ENCODE results near the gene HMOX2.

The HMOX2 gene

DNA sequence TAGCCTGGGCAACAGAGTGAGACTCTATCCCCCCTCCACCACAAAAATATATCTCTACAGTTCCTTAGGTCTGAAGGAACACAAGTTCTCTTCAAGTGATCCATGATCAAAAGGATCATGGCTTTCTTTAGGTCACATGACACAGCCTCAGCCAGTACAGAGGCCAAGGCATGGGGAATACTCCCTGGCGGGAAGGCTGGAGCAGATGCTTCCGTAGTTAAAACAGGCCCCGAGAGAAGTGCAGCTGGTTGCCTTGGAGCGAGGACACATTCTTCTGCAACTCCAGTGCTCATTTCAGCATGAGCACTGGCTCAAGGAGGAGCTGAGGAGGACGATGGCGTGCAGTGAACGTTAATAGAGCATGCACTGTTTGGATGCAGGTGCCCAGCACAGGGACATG is 48.9 kb downstream of the HMOX2 start:
- no peak for DNase-seq (ENCODE audit: low read depth)

- DNase-seq (ENCODE audit: low read depth): no peak
Measured at GRCh38 chr16:4525634-4526277, 49.6 kb downstream of the HMOX2 start.

DNA sequence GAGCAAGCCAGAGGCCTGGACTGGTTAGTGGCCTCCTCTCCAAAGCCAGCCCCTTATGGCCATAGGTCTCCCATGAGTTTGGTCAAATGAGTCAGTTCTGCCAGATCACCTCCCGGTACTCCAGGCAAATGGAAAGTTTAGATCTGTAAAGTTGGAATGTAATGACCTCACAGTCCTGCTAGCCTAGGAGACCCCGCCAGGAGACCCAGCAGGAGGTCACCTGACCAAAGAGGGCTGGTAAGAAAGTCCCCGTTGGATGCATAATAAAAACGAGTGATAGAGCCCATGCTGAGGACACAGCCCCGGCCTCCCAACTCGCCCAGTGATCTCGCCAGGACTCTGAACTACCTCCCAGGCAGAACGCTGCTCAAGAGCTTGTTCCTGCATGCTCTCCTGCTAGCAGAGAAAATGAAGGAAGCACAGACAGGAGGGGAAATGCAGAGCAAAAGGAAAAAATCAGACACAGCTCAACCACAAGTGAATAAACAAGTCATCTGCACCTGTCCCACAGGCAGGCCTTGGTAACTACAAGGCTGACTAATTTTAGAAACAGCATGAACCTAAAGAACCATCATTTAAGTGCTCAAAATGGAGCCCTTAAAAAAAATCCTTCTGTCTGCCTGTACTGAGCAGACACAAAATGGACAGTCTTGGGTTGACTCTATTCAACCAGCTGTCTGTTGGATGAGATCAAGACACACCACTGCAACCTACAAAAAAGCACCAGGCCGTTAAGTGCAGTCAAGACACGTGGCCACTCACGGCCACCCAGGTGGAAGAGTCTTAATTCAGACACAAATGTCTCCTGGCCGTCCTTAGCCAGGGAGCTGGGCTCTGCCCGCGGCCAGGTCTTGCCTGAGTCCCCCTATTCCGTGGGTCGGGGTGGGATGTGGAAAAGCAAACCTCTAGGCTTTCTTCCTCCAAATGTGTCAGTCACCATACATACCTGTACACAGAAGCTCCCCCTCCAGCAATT is 53.2 kb downstream of the HMOX2 start:
- no peak for DNase-seq (ENCODE audit: low read depth)

- no peak for DNase-seq (ENCODE audit: low read depth)
Measured at GRCh38 chr16:4531811-4532210, 55.6 kb downstream of the HMOX2 start.

DNA sequence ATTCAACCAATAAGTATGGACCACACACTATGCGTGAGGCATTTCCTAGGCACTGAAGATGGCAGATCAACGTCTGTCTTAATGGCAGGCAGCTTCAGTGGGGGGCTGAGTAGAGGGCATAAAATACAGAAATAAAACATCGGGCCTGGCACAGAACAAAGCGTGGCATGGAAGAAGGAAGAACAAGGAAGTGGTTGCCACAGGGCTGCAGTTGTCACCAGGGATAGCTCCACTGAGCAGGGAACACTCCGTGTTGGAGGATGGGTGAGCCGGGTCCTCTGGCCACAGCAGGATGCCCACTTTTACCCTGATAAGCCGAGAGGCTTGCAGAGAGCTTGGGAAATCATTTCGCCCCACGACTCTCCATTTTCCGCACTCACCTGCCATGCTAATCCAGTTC is 56.0 kb downstream of the HMOX2 start:
- DNase-seq (ENCODE audit: low read depth): no peak

GRCh38 chr16:4533490-4533889 is 57.3 kb downstream of the HMOX2 start:
- DNase-seq (ENCODE audit: low read depth): no peak

GRCh38 chr16:4534151-4534790 is 58.1 kb downstream of the HMOX2 start:
- no peak for DNase-seq (ENCODE audit: low read depth)

DNA sequence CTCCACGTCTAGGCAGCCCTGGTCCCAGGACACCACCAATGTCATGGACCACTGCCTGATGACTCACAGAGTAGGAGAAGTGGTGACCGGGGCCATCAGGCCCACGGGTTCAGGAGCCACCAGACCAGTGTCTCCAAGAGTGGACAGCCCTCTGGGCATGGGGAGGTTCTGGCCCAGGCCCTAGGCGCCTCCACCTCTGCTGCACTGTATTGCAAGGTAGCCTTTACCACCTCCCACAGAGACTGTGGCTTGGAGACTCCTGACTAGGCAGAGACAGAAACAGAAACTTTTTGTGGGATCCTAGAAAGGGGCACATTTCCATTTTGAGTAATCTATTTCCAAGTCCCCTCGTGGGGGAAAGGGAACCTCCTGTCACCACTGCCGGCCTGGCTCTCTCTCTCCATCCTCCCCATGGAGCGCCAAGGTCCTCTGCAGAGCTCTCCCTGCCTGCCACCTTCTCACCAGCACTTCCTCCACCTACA is 59.5 kb downstream of the HMOX2 start:
- DNase-seq (ENCODE audit: low read depth): no peak

GRCh38 chr16:4536391-4537106 is 60.4 kb downstream of the HMOX2 start:
- no peak for DNase-seq (ENCODE audit: low read depth)

DNA sequence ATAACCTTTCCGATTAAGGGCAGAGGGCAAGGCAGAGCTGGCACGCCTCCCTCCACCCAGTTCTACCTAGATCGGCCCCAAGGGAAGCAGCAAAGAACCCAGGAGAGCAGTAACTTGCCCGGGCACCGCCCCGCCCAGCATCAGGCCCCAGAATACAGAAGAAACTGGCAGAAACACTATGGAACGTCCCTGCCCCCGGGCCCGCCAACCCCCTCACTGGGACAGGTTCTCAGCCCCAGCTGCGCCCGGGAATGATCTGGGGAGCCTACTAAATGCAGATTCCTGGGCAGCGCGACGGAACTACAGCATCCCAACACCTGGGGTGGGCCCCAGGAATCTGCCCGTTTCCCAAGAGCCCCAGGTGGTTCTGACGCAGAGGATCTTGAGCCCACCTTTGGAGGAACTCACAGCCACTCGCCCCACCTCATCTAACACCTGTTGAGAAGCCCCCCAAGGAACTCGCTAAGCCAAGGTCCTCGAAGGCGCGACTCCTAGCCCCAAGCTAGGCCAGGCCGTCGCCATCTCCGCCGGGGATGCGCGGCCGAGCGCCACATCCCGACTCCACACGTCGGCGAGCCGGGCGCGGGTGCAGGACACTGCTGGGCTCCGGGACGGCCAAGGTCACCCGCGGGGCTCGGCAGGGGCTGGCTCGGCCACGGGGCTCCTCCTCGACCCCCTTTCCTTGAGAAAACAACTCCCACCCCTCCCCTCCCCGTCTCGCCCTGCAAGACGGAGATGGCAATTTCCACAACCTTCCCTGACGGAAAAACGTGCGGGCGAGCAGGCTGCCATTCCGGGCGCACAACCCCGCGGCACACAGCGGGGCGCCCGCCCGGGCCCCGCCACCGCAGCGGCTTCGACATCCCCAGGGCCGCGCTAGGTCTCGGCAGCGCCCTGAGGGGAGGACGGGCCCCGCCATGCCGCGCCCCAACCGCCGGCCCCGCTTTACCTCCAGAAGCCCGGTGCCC is 61.5 kb downstream of the HMOX2 start:
- no peak for DNase-seq (ENCODE audit: low read depth)

DNA sequence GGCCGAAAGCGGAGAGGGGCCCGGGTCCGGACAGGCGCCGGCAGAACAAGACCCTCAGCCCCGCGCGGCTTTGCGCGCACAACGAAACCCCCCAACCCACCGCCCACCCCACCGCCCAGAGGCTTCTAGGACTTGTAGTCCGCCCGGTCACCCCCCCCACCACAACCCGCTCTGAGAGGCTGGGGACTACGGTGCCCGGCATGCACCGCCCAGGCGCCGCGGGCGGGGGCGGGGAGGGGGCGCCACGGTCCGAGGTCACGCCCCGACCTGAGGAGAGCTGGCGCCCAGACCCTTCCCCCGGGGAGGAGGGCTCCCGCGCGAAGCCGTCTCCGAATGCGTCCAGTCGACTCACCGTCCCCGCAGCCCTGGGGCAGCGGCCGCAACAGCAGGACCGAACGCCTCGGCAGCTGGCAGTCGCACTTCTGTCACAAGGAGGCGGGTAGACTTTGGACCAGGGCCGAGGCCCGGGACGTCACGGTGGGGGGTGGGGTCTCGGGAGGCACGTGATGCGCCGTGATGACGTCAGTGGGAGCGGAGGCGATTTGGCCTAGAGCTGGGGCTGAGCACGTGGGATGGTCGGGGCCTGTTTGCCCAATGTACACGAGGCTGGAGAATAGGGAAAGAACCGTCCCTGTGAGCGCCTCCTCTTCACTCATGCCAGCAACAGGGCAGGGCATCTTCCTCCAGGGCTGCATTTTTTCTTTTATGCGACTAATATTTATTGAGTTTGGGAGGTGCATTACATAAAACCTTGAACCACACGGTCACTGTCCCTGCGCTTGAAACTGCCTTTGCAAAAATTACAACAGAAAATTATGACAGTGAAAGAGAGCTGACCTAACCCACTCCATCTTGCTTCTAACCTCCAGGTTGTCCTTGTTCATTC is 62.4 kb downstream of the HMOX2 start, which contains the start of gene CDIP1:
TSS of gene CDIP1 (minus strand) at position 424 of the 886 bp plus-strand sequence. CDS start 24,643 bp downstream, outside the sequence.
- DNase-seq (ENCODE audit: low read depth): peak; percentile 90

GRCh38 chr16:4539716-4540284 is 63.6 kb downstream of the HMOX2 start:
- DNase-seq (ENCODE audit: low read depth): no peak

DNA sequence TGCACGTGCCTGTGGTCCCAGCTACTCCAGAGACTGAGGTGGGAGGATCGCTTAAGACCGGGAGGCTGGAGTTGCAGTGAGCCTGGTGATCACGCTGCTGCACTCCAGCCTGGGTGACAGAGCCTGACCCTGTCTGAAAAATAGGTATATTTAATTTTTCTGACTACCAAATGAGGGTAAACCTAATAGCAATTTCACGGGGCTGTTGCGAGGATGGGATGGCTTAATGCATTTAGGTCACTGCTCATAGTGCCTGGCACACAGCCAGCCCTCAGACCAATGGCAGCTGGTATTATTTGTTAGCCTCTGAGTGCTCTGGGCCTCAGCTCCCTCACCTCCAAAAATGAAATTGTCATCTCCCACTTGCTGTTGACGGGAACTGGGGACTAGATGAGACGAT is 68.3 kb downstream of the HMOX2 start:
- no peak for DNase-seq (ENCODE audit: low read depth)

GRCh38 chr16:4548124-4548523 is 71.9 kb downstream of the HMOX2 start:
- no peak for DNase-seq (ENCODE audit: low read depth)

- no peak for DNase-seq (ENCODE audit: low read depth)
Measured at GRCh38 chr16:4550591-4550990, 74.4 kb downstream of the HMOX2 start.

GRCh38 chr16:4552541-4552940 is 76.3 kb downstream of the HMOX2 start:
- DNase-seq (ENCODE audit: low read depth): no peak

DNA sequence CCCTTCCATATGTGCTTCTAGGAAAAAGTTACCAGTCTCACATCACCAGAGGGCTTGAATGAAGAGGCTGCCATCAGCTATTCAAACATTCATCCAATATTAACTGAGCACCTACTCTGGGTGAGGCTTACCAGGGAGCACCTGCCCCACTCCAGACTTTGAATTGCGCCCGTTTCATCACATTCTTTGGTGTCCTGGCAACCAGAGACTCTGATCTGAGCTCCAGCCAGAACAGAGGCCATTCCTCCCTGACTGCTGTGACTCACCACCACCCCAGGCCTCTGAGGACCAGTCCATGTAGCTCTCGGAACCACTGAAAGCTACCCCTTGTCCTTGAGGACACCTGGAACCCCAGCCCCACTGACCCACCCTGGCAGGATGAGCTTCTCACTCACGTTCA is 79.9 kb downstream of the HMOX2 start, which contains the start of gene C16orf96:
TSS of gene C16orf96 (plus strand) at position 229 of the 400 bp plus-strand sequence. CDS start at position 379, 150 bp downstream.
- DNase-seq (ENCODE audit: low read depth): no peak

DNA sequence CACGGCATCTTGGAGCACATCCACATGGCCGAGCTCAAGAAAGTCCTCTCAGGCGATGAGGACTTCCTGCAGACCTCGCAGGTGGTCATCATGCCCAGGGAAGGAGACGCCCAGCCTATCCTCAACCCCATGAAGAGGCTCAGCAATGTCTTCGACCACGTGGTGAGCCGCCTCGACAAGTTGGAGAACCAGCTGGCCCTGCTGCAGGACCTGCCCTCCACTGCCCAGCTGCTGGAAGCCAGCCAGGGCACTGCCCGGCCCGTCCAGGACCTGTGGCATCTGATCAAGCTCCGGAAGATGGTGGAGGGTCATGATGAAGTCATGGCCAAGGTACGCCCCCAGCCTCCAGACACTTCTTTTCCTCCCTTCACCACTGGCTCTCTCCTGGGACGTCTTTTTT is 80.4 kb downstream of the HMOX2 start:
- no peak for DNase-seq (ENCODE audit: low read depth)

DNA sequence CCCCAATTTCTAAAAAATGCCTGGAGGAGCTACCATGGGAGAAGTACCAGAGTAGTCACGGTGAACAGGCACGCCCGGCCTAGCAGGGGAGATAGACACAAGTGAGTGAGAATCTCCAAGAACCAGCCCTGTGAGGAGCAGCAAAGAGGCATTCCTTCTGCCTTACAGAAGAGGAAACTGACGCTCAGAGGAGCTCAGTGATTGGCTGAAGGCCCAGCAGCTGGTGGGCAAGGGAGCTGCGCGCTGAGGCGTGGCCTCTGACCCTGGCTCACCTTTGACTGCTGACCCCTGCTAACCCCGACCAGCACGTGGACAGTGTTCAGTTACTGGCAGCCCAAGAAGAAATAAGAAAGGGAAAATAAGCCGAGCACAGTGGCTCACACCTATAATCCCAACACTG is 81.8 kb downstream of the HMOX2 start:
- DNase-seq (ENCODE audit: low read depth): no peak

All from stimulated activated CD8-positive, alpha-beta memory T cell treated with anti-CD3 and anti-CD28 coated beads, Interleukin-15, amount 100 ng/mL, for 1 hour (primary cell).